Measurements from ENCODE around the gene ST7.

GRCh38 chr7:117227091-117227490 lies 273.8 kb downstream of the ST7 start:
- TF ChIP-seq YY1 (IDR thresholded peaks at IDR 0.05; ENCODE audit: insufficient read depth, insufficient read length) (no peak), ZNF274 (IDR thresholded peaks at IDR 0.05; ENCODE audit: low read depth, low read length) (no peak), SUZ12 (IDR thresholded peaks at IDR 0.05; ENCODE audit: extremely low read depth, insufficient read depth, insufficient read length) (no peak)
